Liver (tissue), 9 donors: ENCODE measurements around the gene KANK3. TPM values are rescaled to one million over a fixed set of nuclear protein-coding genes. Genes with fewer than 3 reads are reported as not detected.

ENCODE experiments used
- DNase-seq: peaks from one replicate; pipeline ENCODE4 v3.0.0-alpha.2; 2017; ENCODE audit warnings: low spot score
- H3K27ac ChIP-seq, 2 donors: one replicate each; pipeline ENCODE4 v1.7.0; 2013; ENCODE audit warnings: inconsistent platforms in 2 of 2, low read length in 2 of 2, control low read depth in 1 of 2, low read depth in 1 of 2, mild to moderate bottlenecking in 1 of 2
- H3K27me3 ChIP-seq, 4 donors: one replicate each; pipeline versions ENCODE4 v1.6.1 to v1.7.0; 2013; ENCODE audit warnings: low read length in 3 of 4, inconsistent platforms in 1 of 4, mild to moderate bottlenecking in 1 of 4, moderate library complexity in 1 of 4; ENCODE audit not compliant: control insufficient read depth in 4 of 4, insufficient read depth in 4 of 4
- H3K36me3 ChIP-seq, 4 donors: one replicate each; pipeline versions ENCODE4 v1.6.1 to v1.7.0; 2013; ENCODE audit warnings: low read length in 3 of 4, mild to moderate bottlenecking in 3 of 4, low read depth in 1 of 4, moderate library complexity in 1 of 4; ENCODE audit not compliant: control insufficient read depth in 4 of 4, insufficient read depth in 3 of 4
- H3K4me1 ChIP-seq, 4 donors: one replicate each; pipeline versions ENCODE4 v1.6.1 to v1.7.0; 2013; ENCODE audit warnings: low read length in 3 of 4, mild to moderate bottlenecking in 3 of 4, moderate library complexity in 1 of 4; ENCODE audit not compliant: control insufficient read depth in 4 of 4, insufficient read depth in 4 of 4
- H3K4me3 ChIP-seq, 3 donors: one replicate each; pipeline versions ENCODE4 v1.6.1 to v1.7.0; 2013; ENCODE audit warnings: low read length in 3 of 3, control low read depth in 1 of 3, low read depth in 1 of 3, mild to moderate bottlenecking in 1 of 3
- H3K9ac ChIP-seq, 2 donors: one replicate each; pipeline ENCODE4 v1.7.0; 2013; ENCODE audit warnings: low read length in 2 of 2, mild to moderate bottlenecking in 2 of 2, moderate library complexity in 2 of 2, control low read depth in 1 of 2, low read depth in 1 of 2
- H3K9me3 ChIP-seq, 4 donors: one replicate each; pipeline versions ENCODE4 v1.6.1 to v1.7.0; 2013; ENCODE audit warnings: low read length in 3 of 4; ENCODE audit not compliant: control insufficient read depth in 4 of 4
- ATF3 ChIP-seq: IDR thresholded peaks from 2 replicates; pipeline ENCODE4 v1.6.1; 2016; ENCODE audit warnings: antibody characterized with exemption
- EGR1 ChIP-seq, 2 donors: IDR thresholded peaks; 2 replicates each; pipeline ENCODE4 v1.6.1; 2016 to 2018; ENCODE audit warnings: antibody characterized with exemption in 2 of 2, low read depth in 2 of 2
- FOXA1 ChIP-seq: IDR thresholded peaks from 2 replicates; pipeline ENCODE4 v1.6.1; 2016; ENCODE audit warnings: antibody characterized with exemption
- FOXA2 ChIP-seq: IDR thresholded peaks from 2 replicates; pipeline ENCODE4 v1.6.1; 2016; ENCODE audit warnings: antibody characterized with exemption
- GABPA ChIP-seq, 2 donors: IDR thresholded peaks in 1 of 2; conservative IDR thresholded peaks in 1 of 2; 2 replicates each; pipeline ENCODE4 v1.6.1; 2016; ENCODE audit warnings: antibody characterized with exemption in 2 of 2, mild to moderate bottlenecking in 1 of 2, moderate library complexity in 1 of 2
- HNF4A ChIP-seq, 2 donors: conservative IDR thresholded peaks; 2 replicates each; pipeline ENCODE4 v1.6.1; 2016; ENCODE audit warnings: antibody characterized with exemption in 2 of 2, mild to moderate bottlenecking in 2 of 2
- HNF4G ChIP-seq: IDR thresholded peaks from 2 replicates; pipeline ENCODE4 v1.6.1; 2016; ENCODE audit warnings: antibody characterized with exemption
- JUND ChIP-seq, 2 donors: IDR thresholded peaks; 2 replicates each; pipeline ENCODE4 v1.6.1; 2016; ENCODE audit warnings: antibody characterized with exemption in 2 of 2
- MAX ChIP-seq: IDR thresholded peaks from 2 replicates; pipeline ENCODE4 v1.6.1; 2016; ENCODE audit warnings: antibody characterized with exemption
- NR2F2 ChIP-seq: IDR thresholded peaks from 2 replicates; pipeline ENCODE4 v1.6.1; 2016; ENCODE audit warnings: antibody characterized with exemption
- RAD21 ChIP-seq, 2 donors: IDR thresholded peaks; 2 replicates each; pipeline ENCODE4 v1.6.1; 2016; ENCODE audit warnings: antibody characterized with exemption in 2 of 2, mild to moderate bottlenecking in 2 of 2
- RXRA ChIP-seq, 2 donors: IDR thresholded peaks; 2 replicates each; pipeline ENCODE4 v1.6.1; 2017 to 2018; ENCODE audit warnings: antibody characterized with exemption in 2 of 2, mild to moderate bottlenecking in 1 of 2
- SP1 ChIP-seq: IDR thresholded peaks from 2 replicates; pipeline ENCODE4 v1.6.1; 2018; ENCODE audit warnings: antibody characterized with exemption, mild to moderate bottlenecking
- TAF1 ChIP-seq: conservative IDR thresholded peaks from 2 replicates; pipeline ENCODE4 v1.6.1; 2016; ENCODE audit warnings: antibody characterized with exemption, mild to moderate bottlenecking
- YY1 ChIP-seq: IDR thresholded peaks from 2 replicates; pipeline ENCODE4 v1.6.1; 2016; ENCODE audit warnings: antibody characterized with exemption, mild to moderate bottlenecking
- ZBTB33 ChIP-seq: IDR thresholded peaks from 2 replicates; pipeline ENCODE4 v1.6.1; 2016; ENCODE audit warnings: antibody characterized with exemption
- whole genome bisulfite sequencing: extraction: QIAGEN DNeasy Blood & Tissue Kit; methylation state at CpG from one replicate; pipeline ENCODE4 v1.1.7; 2013; 5-methylcytosine and 5-hydroxymethylcytosine counted together
- polyA plus RNA-seq, 2 donors: library from polyadenylated mRNA; stranded (reverse) in 1 of 2; unstranded in 1 of 2; fragments of 200-250 nt in 1 of 2; fragments of >200 nt in 1 of 2; fragmentation: Nextera tagmentation in 1 of 2; extraction: Ambion mirVana in 1 of 2; gene quantifications; one replicate each; pipeline versions ENCODE4 v1.2.1 to v1.2.3, GENCODE V29; 2013 to 2015
- total RNA-seq, 2 donors: library from RNA; depleted of rRNA; stranded (reverse); fragments of >200 nt; gene quantifications; one replicate each; pipeline ENCODE4 v1.2.3, GENCODE V29; 2014
- TF ChIP-seq, protein P1 (sequence below): fragments of 150-350 bp; IDR thresholded peaks from 2 replicates; pipeline ENCODE4 v1.5.1; 2017; ENCODE audit warnings: improper control_type of control experiment, low read depth, low read length; ENCODE audit not compliant: missing input control
- TF ChIP-seq, protein P2 (sequence below): IDR thresholded peaks from 2 replicates; pipeline ENCODE4 v1.6.1; 2016; ENCODE audit warnings: antibody characterized with exemption, mild to moderate bottlenecking
- donor health status: healthy.
- donor health status: healthy.
- donor health status: healthy.
- donor health status: healthy.
- donor health status: healthy.

The KANK3 gene
- total and polyA plus RNA-seq, 4 donors = 0.44 to 4.5 (median 3.4) TPM

DNA sequence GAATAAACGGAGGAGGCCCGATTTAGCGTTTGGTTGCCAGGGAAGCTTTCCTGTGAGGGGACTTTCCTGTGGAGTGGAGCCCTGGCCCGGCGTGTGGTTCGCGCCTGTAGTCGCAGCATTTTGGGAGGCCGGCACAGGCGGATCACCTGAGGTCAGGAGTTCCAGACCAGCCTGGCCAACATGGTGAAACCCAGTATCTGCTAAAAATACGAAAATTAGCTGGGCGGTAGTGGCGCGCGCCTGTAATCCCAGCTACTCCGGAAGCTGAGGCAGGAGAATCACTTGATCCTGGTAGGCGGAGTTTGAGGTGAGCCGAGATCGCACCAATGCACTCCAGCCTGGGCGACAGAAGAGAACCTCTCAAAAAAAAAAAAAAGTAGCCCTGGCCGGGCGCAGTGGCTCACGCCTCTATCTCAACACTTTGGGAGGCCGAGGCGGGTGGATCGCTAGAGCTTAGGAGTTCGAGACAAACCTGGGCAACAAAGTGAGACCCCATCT, 6.9 kb downstream of the KANK3 start:
- DNase-seq = no peak
- Histone ChIP-seq H3K4me3 (no peak overlapping the region), H3K27ac (no peak overlapping the region), H3K27me3 (peaks cover 0 to 4% (median 1%) of the 10 kb centered on the region in 4 donors), H3K36me3 (no peaks in the 10 kb centered on the region), H3K9me3 (no peaks in the 10 kb centered on the region), H3K4me1 (peaks cover 3 to 20% (median 10%) of the 10 kb centered on the region in 4 donors), H3K9ac (no peak overlapping the region)
- TF ChIP-seq ATF3 (no peak), MAX (no peak), NR2F2 (no peak), GABPA (IDR thresholded peaks at IDR 0.05 in 1 of 2, conservative IDR thresholded peaks at IDR 0.05 in 1 of 2) (no peak)
- WGBS = 38% methylated on average over 27 of the region's 27 CpGs

- Histone ChIP-seq H3K36me3 (no peaks in the 10 kb centered on the region), H3K9me3 (no peaks in the 10 kb centered on the region), H3K4me3 (peak overlapping the region in 1 of 3 donors; percentile 51), H3K9ac (no peak overlapping the region), H3K27ac (no peak overlapping the region), H3K4me1 (peaks cover 3 to 19% (median 10%) of the 10 kb centered on the region in 4 donors), H3K27me3 (peaks cover 0 to 4% (median 1%) of the 10 kb centered on the region in 4 donors)
- DNase-seq = no peak
- TF ChIP-seq HNF4A (conservative IDR thresholded peaks at IDR 0.05) (no peak), HNF4G (no peak), FOXA2 (no peak), YY1 (no peak), ATF3 (no peak), FOXA1 (no peak), MAX (no peak), NR2F2 (no peak), RAD21 (IDR thresholded peaks at IDR 0.05) (no peak), GABPA (IDR thresholded peaks at IDR 0.05 in 1 of 2, conservative IDR thresholded peaks at IDR 0.05 in 1 of 2) (no peak), SP1 (no peak), RXRA (IDR thresholded peaks at IDR 0.05) (no peak), TAF1 (no peak), ZBTB33 (no peak), JUND (IDR thresholded peaks at IDR 0.05) (no peak), EGR1 (IDR thresholded peaks at IDR 0.05; ENCODE audit: low read depth in 2 of 2) (no peak)
- TF ChIP-seq, protein P1, sequence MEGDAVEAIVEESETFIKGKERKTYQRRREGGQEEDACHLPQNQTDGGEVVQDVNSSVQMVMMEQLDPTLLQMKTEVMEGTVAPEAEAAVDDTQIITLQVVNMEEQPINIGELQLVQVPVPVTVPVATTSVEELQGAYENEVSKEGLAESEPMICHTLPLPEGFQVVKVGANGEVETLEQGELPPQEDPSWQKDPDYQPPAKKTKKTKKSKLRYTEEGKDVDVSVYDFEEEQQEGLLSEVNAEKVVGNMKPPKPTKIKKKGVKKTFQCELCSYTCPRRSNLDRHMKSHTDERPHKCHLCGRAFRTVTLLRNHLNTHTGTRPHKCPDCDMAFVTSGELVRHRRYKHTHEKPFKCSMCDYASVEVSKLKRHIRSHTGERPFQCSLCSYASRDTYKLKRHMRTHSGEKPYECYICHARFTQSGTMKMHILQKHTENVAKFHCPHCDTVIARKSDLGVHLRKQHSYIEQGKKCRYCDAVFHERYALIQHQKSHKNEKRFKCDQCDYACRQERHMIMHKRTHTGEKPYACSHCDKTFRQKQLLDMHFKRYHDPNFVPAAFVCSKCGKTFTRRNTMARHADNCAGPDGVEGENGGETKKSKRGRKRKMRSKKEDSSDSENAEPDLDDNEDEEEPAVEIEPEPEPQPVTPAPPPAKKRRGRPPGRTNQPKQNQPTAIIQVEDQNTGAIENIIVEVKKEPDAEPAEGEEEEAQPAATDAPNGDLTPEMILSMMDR = no peak
- TF ChIP-seq, protein P2, sequence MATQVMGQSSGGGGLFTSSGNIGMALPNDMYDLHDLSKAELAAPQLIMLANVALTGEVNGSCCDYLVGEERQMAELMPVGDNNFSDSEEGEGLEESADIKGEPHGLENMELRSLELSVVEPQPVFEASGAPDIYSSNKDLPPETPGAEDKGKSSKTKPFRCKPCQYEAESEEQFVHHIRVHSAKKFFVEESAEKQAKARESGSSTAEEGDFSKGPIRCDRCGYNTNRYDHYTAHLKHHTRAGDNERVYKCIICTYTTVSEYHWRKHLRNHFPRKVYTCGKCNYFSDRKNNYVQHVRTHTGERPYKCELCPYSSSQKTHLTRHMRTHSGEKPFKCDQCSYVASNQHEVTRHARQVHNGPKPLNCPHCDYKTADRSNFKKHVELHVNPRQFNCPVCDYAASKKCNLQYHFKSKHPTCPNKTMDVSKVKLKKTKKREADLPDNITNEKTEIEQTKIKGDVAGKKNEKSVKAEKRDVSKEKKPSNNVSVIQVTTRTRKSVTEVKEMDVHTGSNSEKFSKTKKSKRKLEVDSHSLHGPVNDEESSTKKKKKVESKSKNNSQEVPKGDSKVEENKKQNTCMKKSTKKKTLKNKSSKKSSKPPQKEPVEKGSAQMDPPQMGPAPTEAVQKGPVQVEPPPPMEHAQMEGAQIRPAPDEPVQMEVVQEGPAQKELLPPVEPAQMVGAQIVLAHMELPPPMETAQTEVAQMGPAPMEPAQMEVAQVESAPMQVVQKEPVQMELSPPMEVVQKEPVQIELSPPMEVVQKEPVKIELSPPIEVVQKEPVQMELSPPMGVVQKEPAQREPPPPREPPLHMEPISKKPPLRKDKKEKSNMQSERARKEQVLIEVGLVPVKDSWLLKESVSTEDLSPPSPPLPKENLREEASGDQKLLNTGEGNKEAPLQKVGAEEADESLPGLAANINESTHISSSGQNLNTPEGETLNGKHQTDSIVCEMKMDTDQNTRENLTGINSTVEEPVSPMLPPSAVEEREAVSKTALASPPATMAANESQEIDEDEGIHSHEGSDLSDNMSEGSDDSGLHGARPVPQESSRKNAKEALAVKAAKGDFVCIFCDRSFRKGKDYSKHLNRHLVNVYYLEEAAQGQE = no peak
- 14% methylated on average over 79 of the region's 79 CpGs for WGBS
Measured at GRCh38 chr19:8335343-8336071, 7.6 kb downstream of the KANK3 start.
